Measurements from ENCODE around the gene MYBPC2.
"Not testable (repeated sequence)": the region's sequence is repeated elsewhere in the genome, so short reads cannot be mapped to it uniquely, and the experiment has no call there.

Gene MYBPC2

GRCh38 chr19:50465000-50465399, 32.3 kb downstream of the MYBPC2 start:
- DNase-seq (ENCODE audit: low read depth, low spot score) = no peak
- no peak overlapping the region for H3K27ac ChIP-seq
- TF ChIP-seq POLR2AphosphoS5 (IDR thresholded peaks at IDR 0.05; ENCODE audit: borderline replicate concordance, low read depth, low read length) (no peak), FOXP2 (optimal IDR thresholded peaks at IDR 0.05; ENCODE audit: control extremely low read depth, extremely low read length, insufficient read depth) (no peak), EZH2 (IDR thresholded peaks at IDR 0.05) (no peak)
- H3K36me3 ChIP-seq (ENCODE audit: insufficient read depth, low read length) = no peaks in the 10 kb centered on the region
- H3K9ac ChIP-seq (ENCODE audit: insufficient read length) = no peak overlapping the region
- no peaks in the 10 kb centered on the region for H3K9me3 ChIP-seq (ENCODE audit: low read depth, low read length)
- no peak overlapping the region for H3K4me3 ChIP-seq

- Histone ChIP-seq H3K9ac (ENCODE audit: insufficient read length) (no peak overlapping the region), H3K27ac (no peak overlapping the region)
- DNase-seq (ENCODE audit: low read depth, low spot score) = no peak
These were observed 33.5 kb downstream of the MYBPC2 start for GRCh38 chr19:50465986-50466705.

GRCh38 chr19:50466706-50467039, 34.0 kb downstream of the MYBPC2 start:
- Histone ChIP-seq H3K36me3 (ENCODE audit: insufficient read depth, low read length) (no peaks in the 10 kb centered on the region), H3K9ac (ENCODE audit: insufficient read length) (no peak overlapping the region), H3K9me3 (ENCODE audit: low read depth, low read length) (no peaks in the 10 kb centered on the region), H3K27ac (no peak overlapping the region), H3K4me3 (no peak overlapping the region)
- TF ChIP-seq EZH2 (IDR thresholded peaks at IDR 0.05) (no peak), POLR2AphosphoS5 (IDR thresholded peaks at IDR 0.05; ENCODE audit: borderline replicate concordance, low read depth, low read length) (no peak), FOXP2 (optimal IDR thresholded peaks at IDR 0.05; ENCODE audit: control extremely low read depth, extremely low read length, insufficient read depth) (no peak)
- no peak for DNase-seq (ENCODE audit: low read depth, low spot score)

More at GRCh38 chr19:50465986-50466705, 33.5 kb downstream of the MYBPC2 start:
- Histone ChIP-seq H3K36me3 (ENCODE audit: insufficient read depth, low read length) (no peaks in the 10 kb centered on the region), H3K9me3 (ENCODE audit: low read depth, low read length) (no peaks in the 10 kb centered on the region), H3K4me3 (no peak overlapping the region)
- no peak for TF ChIP-seq POLR2AphosphoS5 (IDR thresholded peaks at IDR 0.05; ENCODE audit: borderline replicate concordance, low read depth, low read length)
- no peak for TF ChIP-seq EZH2 (IDR thresholded peaks at IDR 0.05)
- no peak for TF ChIP-seq FOXP2 (optimal IDR thresholded peaks at IDR 0.05; ENCODE audit: control extremely low read depth, extremely low read length, insufficient read depth)

DNA sequence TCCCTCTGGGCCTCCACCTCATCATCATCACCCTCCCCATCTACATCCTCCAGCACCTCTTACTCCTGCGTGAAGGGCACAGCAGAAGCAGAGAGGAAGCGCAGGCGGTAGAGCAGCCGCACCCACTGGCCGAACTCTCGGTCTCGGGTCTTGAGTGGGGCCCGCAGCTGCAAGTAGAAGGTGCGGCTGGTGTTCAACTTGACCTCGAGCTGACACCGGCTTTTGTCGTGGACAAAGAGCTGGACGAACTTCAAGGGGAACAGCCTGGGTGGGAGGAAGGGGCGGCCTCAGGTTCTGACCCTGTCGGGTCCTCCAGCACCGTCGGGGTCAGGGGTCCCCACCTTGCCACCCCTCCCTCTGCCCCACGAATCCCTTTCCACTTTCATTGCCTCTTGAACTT, 34.9 kb downstream of the MYBPC2 start:
- TF ChIP-seq FOXP2 (optimal IDR thresholded peaks at IDR 0.05; ENCODE audit: control extremely low read depth, extremely low read length, insufficient read depth) (no peak), POLR2AphosphoS5 (IDR thresholded peaks at IDR 0.05; ENCODE audit: borderline replicate concordance, low read depth, low read length) (no peak), EZH2 (IDR thresholded peaks at IDR 0.05) (no peak)
- DNase-seq (ENCODE audit: low read depth, low spot score) = no peak
- Histone ChIP-seq H3K9me3 (ENCODE audit: low read depth, low read length) (no peaks in the 10 kb centered on the region), H3K9ac (ENCODE audit: insufficient read length) (no peak overlapping the region), H3K36me3 (ENCODE audit: insufficient read depth, low read length) (no peaks in the 10 kb centered on the region), H3K4me3 (no peak overlapping the region), H3K27ac (no peak overlapping the region)

GRCh38 chr19:50468818-50469217, 36.1 kb downstream of the MYBPC2 start:
- no peaks in the 10 kb centered on the region for H3K36me3 ChIP-seq (ENCODE audit: insufficient read depth, low read length)
- TF ChIP-seq POLR2AphosphoS5 (IDR thresholded peaks at IDR 0.05; ENCODE audit: borderline replicate concordance, low read depth, low read length) = no peak
- no peak for TF ChIP-seq EZH2 (IDR thresholded peaks at IDR 0.05)
- TF ChIP-seq FOXP2 (optimal IDR thresholded peaks at IDR 0.05; ENCODE audit: control extremely low read depth, extremely low read length, insufficient read depth) = no peak
- no peak overlapping the region for H3K4me3 ChIP-seq
- no peak overlapping the region for H3K27ac ChIP-seq
- H3K9me3 ChIP-seq (ENCODE audit: low read depth, low read length) = no peaks in the 10 kb centered on the region
- no peak overlapping the region for H3K9ac ChIP-seq (ENCODE audit: insufficient read length)
- no peak for DNase-seq (ENCODE audit: low read depth, low spot score)

DNA sequence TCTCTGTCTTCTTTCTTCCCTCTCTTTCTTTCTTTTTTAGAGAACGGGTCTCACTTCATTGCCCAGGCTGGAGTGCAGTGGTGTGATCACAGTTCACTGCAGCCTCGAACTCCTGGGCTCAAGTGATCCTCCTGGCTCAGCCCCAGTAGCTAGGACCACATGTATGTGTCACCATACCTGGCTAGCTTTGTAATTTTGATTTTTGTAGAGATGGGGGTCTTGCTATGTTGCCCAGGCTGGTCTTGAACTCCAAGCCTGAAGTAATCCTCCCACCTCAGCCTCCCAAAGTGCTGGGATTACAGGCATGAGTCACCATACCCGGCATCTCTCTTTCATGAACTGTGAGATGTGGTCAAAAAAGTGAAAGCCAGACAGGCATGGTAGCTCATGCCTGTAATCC, 40.6 kb downstream of the MYBPC2 start:
- H3K27ac ChIP-seq; H3K4me3 ChIP-seq; H3K36me3 ChIP-seq (ENCODE audit: insufficient read depth, low read length); H3K9ac ChIP-seq (ENCODE audit: insufficient read length); DNase-seq (ENCODE audit: low read depth, low spot score); H3K9me3 ChIP-seq (ENCODE audit: low read depth, low read length): not testable (repeated sequence)

- no peak overlapping the region for H3K4me3 ChIP-seq
- peaks cover 16% of the 10 kb centered on the region; the same call in 1 of the 2 replicates for H3K36me3 ChIP-seq (ENCODE audit: insufficient read depth, low read length)
- H3K9me3 ChIP-seq (ENCODE audit: low read depth, low read length) = no peaks in the 10 kb centered on the region
- no peak overlapping the region for H3K9ac ChIP-seq (ENCODE audit: insufficient read length)
- TF ChIP-seq EZH2 (IDR thresholded peaks at IDR 0.05) (no peak), FOXP2 (optimal IDR thresholded peaks at IDR 0.05; ENCODE audit: control extremely low read depth, extremely low read length, insufficient read depth) (no peak), POLR2AphosphoS5 (IDR thresholded peaks at IDR 0.05; ENCODE audit: borderline replicate concordance, low read depth, low read length) (no peak)
- H3K27ac ChIP-seq = no peak overlapping the region
- no peak for DNase-seq (ENCODE audit: low read depth, low spot score)
These were observed 42.4 kb downstream of the MYBPC2 start for GRCh38 chr19:50475101-50475568.

GRCh38 chr19:50475736-50476223, 43.1 kb downstream of the MYBPC2 start:
- no peak overlapping the region for H3K27ac ChIP-seq
- H3K9ac ChIP-seq (ENCODE audit: insufficient read length) = no peak overlapping the region
- H3K9me3 ChIP-seq (ENCODE audit: low read depth, low read length) = no peaks in the 10 kb centered on the region
- TF ChIP-seq EZH2 (IDR thresholded peaks at IDR 0.05) = no peak
- TF ChIP-seq FOXP2 (optimal IDR thresholded peaks at IDR 0.05; ENCODE audit: control extremely low read depth, extremely low read length, insufficient read depth) = no peak
- TF ChIP-seq POLR2AphosphoS5 (IDR thresholded peaks at IDR 0.05; ENCODE audit: borderline replicate concordance, low read depth, low read length) = no peak
- DNase-seq (ENCODE audit: low read depth, low spot score) = no peak
- peaks cover 16% of the 10 kb centered on the region; the same call in 1 of the 2 replicates for H3K36me3 ChIP-seq (ENCODE audit: insufficient read depth, low read length)
- no peak overlapping the region for H3K4me3 ChIP-seq

Data from SK-N-MC (cell line).